Activated T-cell treated with anti-CD3 and anti-CD28 coated beads for 48 hours (primary cell): ENCODE data around the gene MBL2.

Experiments used
- DNase-seq: peaks from one replicate; pipeline ENCODE4 v3.0.0-alpha.2; 2020; ENCODE audit warnings: low read depth

Gene MBL2

DNA sequence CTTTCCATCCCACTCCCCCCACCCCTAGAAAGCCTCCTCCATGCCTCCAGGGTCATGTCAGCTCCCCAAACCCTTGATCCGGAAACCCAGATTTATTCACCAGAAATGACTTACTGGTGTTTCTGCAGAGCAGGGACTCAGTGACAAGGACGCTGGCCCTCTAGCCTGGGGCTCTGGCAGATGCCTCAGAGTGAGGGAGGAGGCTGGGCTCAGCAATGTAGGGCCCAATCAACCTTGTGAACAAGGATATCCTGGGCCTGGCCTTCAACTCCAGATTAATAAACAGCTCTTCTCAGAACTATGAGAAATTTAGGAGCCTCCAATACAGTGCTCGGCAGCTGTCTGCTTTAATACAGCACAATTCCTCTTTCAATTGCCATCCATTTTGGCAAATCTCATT, at the start of gene MBL2:
TSS of gene MBL2 (minus strand) at position 162 of the 400 bp plus-strand sequence. CDS start 1,149 bp downstream, outside the sequence.
- DNase-seq: no peak

DNA sequence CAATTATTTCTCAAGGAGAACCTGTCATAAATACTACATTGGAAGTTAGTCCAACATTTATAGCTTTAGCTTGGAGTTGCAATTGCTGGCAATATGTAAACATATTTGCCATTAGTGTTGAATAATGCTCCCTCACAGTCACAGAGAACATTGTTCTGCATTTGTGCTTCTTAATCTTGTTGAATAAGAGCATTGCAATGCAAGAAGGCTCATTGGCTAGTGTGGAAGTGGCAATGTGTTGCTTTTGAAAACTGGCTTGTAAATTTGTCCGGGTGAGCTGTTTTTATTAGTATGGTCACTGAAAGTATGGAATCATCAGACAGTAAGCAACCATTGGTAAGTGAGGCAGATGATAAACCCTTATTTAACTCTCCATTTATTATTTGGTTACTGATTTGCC, 47.7 kb upstream of the MBL2 start:
- DNase-seq: no peak

DNA sequence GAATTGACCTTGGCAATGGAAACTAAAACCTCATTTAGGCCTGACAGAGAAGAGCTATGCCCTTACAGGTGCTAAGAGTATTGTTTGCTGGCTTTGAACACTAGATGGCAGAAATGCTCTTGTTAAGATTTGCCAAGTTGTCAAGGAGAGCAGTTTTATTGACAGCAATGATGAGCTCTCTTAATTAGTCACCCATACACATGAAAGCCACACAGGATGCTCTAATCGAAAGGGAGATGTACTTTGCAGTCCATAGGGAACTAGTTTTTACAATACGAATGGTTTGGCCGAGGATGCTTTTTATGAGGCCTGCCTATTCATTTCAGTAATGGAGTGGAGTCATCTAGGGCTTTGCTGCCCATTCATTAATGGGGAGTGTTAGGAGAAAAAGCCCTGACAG, 45.4 kb upstream of the MBL2 start:
- no peak for DNase-seq

DNA sequence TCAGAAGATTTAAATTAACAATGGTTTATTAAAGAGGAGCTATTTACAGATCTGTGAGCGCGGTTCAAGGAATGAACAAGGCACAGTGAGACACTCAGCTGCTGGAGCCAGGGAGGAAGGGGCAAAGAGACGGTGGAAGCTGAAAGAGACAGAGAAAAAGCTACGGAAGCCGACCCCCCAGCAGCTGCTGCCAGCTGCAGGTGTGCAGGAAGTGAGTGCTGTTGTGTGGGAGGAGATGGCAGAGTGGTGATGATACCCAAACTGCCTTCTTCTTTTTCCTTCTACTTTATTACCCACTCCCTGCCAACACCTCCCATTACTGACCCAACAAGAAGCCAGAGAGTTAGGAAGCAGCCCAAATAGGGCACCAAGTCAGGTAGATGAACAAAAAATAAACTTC, 41.9 kb upstream of the MBL2 start:
- DNase-seq: no peak

DNA sequence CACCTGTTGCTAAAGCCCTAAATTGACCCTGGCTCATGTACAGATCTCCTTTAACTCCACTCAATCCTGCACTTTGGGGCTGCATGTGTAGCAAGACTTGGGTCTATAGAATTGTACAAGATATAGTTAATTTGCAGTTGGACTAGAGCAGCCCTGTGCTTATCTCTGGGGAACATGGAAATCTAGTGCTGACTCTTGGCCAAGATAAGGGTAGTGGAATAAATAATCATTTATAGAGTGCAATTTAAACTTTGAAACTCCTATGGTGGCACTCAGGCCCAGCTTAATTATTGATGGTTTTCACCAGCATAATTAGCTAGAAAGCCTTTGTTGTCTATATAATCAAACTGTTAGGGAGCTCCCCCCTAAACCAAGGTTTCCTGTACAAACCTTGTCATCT, 39.2 kb upstream of the MBL2 start:
- DNase-seq: no peak

DNA sequence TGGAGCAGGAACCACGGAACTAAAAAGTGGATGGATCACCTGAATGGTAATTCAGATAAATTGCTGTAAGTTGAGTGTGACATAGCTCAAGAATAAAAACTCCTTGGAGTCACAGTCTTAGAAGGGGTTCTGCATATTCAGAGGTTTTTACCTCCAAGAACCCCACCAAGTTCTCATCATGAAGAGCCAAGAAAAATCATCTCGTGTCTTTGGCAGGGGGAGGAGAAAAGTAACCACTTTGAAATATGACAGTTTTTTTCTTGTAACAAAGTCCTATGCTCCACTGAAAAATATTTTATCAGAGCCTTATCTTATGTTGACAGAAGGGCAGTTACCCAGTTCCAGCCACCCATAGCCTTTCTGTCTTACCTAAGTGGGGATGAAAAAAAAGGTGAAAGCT, 38.2 kb upstream of the MBL2 start:
- no peak for DNase-seq

DNA sequence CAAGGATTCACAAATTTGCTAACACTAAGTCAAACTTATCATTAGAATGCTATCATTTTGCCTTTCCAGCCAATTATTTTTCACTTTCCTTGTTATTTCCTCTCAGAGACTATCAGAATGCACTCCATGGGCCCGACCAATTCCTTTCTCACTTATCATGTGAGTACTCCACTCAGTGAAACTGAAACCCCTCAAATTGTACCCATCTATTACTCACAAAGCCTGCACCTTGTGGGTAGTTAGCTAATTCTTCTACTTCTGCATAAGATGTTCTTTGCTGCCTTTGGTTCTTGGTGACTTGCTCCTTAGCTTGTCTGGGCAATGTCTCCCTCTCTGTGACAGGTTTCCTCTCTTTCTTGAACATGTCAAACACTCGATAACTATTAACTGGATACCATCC, 35.2 kb upstream of the MBL2 start:
- DNase-seq: no peak

DNA sequence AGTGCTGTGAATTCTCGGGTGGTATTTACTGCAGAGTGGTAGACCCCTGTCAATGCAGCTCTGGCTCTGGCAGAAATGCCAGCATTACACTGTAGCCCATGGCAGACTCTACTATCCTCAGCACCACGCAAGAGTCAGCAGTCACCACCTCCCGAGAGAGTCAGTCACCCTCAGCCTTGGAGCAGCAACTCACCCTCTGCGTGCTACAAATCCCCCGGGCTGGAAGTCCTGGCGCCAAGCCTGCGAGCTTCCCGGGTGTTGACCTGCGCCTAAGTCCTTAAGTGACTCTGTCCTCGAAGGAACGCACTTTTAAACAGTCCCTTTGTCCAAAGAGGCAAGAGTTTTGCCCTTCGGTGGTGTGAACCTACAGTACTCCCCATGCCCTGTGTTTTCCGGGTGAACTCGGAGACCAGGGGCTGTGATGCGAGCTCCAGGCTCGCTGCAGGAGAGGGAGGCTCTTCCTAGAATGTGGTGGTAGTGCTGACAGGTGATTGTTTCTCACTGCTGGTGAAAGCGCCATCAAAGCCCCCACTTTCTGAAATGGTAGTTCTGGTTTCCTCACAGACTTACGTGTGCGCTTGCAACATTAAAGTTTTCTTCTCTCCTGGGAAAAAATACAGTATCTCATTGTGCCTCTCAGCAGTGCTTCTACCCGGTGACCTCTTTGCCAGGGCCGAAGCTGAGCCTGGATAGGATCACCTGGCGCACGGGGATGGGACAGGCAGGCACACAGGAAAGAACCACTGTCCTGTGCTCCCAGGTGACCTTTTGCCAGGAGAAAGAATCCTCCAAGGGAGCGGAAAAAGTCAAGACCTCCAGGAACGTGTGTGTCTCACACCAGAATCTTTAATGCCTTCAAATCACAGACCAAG, 33.1 kb upstream of the MBL2 start:
- DNase-seq: no peak

DNA sequence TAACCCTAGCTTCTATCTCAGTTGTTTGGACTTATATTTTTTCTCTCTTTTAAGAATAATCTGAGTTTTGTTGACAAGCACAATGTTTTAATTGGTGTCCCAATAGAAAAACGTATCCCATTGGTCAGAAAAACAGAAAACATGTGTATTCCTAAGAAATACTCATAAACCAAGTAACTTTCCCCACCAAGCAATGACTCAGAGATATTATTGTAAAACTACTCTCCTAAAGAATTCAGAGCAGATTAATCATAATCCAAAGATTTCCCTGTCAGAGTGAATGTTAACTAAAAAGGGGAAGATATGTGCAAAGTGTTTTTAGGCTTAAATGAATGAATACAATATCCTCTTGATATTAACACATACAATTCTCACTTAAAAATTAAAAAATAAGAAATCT, 29.4 kb upstream of the MBL2 start:
- no peak for DNase-seq

DNA sequence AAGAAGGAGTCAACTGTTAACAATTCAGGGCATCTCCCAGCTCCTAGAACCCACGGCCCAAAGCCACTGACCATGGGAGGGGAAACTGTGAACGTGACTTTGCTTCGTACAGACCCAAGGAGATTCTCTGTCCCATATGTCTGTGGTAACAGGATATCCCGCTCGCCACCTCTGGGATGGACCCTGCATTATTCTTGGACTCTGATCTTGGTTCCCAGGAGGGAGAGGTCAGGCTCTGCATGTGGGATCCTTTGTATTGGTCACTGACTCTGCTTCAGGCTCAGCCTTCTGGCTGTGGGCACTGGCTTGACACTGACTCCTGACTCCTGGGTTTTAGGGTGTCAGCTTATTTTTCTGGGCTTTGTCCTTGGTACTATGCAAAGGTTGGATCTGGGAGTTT, 13.5 kb upstream of the MBL2 start:
- DNase-seq: no peak

DNA sequence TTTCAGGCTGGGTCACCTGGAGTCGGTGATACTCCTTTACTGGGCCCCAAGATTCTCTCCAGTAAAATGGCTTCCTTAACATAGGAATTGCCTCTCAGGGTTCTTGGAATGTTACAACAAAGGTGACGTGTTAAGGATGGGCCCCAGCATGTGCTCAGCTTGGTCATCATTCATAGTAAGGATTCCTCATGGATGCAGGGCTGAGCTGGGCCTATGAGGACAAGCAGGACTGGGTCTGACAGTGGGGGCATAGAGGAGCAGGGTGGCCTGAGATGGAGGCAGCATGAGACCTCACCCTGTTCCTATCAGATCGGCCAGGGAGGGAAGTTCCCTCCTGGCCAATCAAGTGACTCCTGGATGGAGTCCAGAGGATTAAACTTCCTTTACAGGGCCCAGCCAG, 12.8 kb upstream of the MBL2 start:
- DNase-seq: no peak

DNA sequence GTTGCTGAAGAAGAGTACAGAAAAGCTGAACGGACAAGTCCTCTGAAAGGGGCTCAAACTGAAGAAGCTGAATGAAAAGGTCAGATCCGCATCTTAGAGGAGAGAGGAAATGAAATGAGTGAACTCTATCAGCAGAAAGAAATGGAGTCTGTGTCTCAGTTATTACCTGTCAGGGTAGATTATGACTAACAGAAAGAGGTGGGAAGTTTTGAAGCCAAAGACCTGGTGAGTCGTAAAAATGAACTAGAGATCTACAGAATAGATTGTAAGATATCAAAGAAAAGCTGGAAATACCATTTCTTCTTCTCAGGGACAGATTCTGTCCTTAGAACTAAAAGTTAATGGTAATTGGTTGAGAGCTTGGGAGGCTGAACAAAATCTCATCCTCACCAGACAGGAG, 11.1 kb upstream of the MBL2 start:
- DNase-seq: no peak

DNA sequence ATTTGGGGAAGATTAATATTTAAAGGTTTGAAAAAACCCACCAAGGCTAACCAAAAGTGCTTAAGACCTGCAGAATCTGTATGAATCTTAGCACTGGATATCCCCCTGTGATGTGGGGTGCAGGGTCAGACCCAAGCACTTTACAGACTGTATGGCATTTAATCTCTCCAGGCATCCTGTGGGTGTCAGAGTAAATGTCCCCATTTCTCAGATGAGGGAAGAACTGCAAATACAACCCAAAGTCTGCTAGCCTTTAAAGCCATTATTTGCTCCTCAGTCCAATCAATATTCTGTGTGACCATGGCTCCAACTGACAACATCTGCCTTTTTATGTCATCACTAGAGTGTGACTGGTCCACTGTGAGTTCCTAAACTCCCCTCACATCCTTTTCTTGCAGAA, 10.0 kb upstream of the MBL2 start:
- no peak for DNase-seq

DNA sequence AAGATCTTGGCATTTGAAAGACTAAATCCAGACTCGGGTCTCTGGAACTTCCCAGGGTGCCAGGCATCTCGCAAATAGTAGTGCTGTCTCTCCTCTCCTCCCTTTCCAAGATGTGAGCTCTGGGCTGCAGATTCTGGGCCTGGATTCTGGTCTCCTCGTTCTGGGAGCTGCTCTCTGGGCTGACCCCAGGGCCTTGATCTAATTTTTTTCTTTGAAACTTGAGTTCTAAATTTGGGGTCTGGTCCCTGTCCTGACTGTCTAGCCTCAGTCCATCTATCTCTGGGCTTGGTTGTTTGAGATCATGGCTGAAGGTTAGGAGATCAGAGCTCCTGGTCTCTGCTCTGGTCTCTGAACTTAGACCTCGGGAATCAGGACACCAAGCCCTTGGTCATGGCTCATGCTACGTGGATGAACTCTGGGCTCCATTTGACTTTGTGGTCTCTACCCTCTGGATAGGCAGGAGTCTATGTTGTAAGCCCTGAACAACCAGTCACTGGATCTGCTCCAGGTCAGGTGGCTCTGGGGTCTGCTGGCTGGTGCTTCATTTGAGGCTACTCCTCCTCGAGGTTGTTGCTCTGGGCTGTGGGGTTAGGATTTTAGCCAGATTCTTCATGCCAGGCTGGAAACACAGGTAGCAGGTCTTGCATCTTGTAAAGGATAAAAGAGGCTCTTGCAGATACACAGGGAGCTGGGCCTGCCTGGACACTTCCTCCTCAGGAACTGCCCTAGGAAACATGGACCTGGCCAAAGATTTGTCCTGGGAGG, 8.0 kb upstream of the MBL2 start:
- no peak for DNase-seq

DNA sequence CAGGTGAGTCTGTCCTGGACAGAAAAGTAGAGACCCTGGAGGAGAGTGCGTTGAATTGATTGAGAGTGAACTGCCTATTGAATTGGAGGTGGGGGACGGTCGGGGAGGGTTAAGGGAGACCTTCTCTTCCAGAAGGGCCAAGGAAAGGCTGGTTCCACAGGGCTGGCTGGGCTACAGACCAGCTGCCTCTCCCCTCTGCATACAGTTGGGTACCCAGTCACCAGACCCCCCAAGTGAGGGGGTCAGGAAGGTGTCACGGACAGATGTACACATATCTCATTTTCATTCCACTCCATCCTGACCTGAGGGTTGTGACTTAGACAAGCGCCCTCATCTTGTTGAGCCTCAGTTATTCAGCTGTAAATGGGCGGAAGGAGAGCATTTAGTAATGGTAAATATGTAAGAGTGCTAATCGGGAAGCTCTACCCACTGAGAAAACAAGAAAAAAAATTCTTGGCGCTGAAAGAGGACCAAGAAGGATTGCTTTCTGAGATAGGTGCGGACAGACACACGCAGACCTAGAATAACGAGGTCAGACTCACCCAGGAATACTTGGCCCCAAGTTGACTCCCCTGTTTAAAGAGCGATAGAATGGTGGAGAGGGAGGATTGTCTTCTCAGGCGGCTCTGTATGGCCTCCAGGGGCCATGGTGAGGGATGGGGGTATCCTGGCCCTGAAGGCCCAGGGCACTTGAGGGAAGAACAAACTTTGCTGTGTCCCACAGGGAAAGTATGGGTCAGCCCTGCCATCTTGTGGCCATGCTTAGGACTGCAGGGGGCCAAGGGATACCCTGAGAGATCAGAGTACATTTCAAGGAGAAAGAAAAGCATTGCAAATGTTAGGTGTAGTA, 7.2 kb upstream of the MBL2 start:
- DNase-seq: peak; percentile 30

DNA sequence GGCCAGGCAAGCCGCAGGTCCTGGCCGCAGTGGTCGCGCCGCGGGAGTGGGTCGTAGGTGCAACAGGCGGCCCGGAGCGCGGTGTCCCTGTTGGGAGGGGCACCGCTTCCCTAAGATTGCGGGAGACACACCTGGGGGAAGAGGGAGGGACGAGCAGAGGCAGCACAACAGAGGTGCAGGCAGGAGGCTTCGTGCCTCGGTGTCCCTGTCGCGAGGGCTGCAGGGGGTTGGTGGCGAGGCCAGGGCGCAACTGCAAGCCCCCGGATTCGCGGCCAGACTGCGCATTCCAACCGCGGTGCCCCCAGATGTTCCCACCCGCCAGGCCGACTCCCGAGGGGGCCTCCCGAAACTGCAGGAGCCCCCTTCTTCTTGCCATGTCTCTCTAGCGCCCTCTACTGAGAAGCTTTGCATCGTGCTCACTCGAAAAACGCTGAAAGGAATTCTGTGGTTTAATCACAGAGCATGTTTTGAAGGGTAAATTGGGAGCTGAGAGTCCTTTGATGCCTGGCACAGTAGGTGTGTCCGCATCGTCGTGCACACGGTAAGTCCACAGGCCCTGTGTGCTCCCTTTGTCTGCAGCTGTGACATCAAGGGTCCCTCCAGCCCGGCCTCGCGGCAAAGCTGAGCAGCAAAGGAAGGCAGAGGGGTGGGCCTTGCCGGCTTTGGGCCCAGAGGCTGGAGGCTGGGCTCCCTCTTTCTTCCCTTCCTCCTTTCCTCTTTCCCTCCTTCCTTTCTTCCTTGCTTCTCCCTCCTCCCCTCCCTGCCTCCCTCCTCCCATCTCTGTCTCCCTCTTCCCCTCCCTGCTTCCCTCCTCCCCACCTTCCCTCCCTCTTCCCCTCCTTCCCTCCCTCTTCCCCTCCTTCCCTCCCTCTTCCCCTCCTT, 6.2 kb upstream of the MBL2 start:
- DNase-seq: no peak

DNA sequence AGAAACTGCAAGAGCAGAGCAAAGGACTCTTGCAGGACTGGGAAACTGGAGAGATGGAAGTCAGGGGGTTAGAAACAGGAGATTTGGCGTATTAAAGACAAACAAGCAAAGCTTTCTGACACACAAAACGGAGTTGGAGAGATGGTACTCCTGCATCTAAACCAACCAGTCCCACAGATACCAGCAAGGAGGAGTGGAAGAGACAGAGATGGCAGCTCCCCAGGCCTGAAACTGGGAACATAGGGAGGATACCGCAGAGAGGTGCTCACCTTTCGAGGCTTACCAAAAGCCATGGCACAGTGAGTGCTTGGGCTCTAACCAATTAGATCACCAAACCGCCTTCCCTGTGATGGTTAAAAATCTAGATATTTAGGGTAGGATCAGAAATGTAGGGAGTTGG, 4.8 kb upstream of the MBL2 start:
- DNase-seq: no peak

DNA sequence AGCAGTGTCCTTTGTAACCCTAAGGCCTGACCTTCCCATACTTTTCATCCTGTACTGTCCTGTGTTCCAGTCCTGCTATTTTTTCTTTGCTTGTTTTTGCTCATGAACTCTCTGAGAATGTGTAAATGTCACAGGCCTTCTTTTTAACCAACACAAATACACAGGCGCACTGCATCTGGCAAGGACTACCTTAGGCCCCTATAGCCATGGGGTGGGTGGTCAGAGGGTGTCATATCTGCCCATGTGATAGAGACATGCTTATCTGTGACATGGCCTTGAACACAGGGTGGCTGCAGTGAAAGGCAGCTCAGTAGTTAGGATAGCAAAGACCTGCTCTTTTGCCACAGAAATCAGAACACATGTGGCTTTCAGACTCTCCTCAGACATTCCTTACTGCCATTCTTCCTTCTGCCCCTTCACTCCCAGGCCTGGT, 3.9 kb upstream of the MBL2 start:
- DNase-seq: no peak

DNA sequence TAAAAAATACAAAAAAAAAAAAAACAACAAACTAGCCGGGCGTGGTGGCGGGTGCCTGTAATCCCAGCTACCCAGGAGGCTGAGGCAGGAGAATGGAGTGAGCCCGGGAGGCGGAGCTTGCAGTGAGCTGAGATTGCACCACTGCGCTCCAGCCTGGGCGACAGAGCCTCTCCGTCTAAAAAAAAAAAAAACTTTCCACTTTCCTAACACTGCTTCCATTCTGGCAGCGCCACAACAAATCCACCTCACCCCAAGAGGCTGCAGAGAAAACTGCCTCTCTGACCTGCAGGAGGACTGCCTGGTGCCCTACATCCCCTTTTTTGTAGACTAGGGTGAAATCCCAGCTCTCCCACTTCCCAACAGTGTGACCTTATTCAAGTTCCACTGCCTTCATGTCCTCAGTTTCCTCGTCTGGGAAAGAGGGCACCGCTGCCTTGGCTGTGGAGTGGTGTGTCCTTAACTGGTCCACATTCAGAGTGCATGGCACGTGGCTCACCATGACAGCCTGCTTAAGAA, 2.6 kb upstream of the MBL2 start:
- no peak for DNase-seq

DNA sequence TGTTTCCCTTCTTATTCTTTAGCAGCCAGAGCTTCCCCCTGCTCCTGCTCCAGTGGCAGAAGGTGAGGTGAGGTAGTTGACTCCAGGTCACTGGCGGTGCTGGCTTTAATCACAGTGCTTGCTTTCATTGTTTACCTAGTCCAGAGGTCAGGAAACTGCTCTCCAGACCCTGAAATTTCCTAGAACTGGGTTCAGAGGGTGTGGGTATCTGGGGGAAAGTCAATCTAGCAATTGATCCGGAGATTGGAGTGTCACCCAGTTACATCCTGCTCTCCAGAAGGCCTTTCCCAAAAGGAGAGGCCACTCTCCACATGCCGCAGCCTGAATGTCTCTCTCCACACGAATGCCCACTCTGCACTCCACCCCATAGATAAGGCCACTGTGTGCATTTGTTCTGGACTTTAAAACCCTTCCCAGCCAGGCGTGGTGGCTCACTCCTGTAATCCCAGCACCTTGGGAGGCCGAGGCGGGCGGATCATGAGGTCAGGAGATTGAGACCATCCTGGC, 2.1 kb upstream of the MBL2 start:
- no peak for DNase-seq

DNA sequence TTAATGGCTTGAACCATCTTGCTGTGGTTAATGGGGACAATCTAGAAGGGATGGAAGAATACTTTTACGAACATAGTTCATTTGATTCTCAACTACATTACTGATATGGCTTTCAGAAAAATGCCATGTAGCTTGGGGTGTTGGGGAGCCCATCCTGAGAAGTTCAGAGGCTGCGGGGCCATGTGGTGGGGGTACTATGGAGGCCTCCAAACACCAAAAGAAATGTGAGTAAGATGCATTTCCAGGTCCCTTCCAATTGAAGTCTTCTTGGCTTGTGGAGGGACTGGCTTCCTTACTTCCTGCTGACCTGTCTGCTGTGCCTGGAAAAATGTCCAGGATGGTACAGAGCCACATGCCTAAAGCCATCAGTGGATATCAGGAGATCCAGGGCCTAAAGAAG, 1.6 kb upstream of the MBL2 start:
- no peak for DNase-seq
